GM10266 (cell line): ENCODE data around the gene OR14A2.
A peak's percentile ranks its signal among the peaks of the same experiment; 100 is the strongest.

Experiments
- DNase-seq: peaks from one replicate; pipeline ENCODE4 v3.0.0; 2012; ENCODE audit errors: extremely low spot score
- TF ChIP-seq, protein P1 (sequence below): IDR thresholded peaks from 2 replicates; pipeline ENCODE4 v1.5.1; 2012; ENCODE audit warnings: mild to moderate bottlenecking, low read depth; ENCODE audit not compliant: control insufficient read depth, insufficient read depth; ENCODE audit errors: missing control alignments

Gene OR14A2

DNA sequence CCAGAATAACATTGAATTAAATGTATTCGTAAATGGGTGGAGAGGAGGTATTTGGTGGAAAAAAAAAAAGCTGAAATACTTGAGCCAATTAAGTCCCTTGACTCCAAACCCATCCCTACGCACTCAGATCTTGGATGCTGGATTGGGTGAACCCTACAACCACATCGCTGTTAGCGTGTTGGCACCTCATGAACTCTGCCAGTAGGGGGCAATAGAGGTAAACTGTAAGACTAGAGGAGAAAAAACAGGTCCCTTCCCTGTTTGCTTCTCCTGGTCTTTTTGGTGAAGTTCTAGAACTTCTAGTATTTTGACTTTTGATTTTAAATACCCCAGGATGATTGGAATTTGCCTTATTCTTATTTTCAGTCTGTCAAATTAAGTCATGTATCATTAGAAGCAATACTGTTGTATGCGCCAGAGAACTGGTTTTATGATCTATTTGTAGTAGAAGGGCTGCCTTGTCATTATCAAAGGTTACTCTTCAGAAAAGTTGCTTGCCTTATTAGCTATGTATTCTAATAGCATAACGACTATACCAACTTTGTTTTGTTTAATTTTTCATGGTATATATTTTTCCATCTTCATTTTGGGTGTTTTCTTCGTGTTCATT lies 66.5 kb downstream of the OR14A2 start:
- TF ChIP-seq, protein P1, sequence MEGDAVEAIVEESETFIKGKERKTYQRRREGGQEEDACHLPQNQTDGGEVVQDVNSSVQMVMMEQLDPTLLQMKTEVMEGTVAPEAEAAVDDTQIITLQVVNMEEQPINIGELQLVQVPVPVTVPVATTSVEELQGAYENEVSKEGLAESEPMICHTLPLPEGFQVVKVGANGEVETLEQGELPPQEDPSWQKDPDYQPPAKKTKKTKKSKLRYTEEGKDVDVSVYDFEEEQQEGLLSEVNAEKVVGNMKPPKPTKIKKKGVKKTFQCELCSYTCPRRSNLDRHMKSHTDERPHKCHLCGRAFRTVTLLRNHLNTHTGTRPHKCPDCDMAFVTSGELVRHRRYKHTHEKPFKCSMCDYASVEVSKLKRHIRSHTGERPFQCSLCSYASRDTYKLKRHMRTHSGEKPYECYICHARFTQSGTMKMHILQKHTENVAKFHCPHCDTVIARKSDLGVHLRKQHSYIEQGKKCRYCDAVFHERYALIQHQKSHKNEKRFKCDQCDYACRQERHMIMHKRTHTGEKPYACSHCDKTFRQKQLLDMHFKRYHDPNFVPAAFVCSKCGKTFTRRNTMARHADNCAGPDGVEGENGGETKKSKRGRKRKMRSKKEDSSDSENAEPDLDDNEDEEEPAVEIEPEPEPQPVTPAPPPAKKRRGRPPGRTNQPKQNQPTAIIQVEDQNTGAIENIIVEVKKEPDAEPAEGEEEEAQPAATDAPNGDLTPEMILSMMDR: peak; percentile 81
- peak; percentile 32 for DNase-seq

DNA sequence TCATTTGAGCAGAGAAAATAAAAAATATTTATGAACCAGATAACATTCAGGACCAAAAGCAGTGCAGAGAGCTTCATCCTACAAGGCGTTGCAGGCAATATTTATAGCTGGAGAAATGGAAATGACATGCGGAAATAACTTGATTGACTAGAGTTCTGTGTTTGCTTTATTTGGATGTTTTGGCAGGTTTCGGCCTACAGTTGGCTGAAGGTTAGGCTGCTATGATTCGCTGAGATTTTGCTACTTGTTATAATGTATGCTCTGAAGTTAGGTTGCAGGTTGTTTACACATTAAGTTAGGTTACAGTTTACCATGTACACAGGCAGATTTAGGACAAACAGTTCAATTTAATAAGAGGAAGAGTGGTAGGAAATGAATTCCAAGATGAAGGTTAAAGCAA lies 67.8 kb downstream of the OR14A2 start:
- no peak for DNase-seq
- TF ChIP-seq, protein P1: no peak

DNA sequence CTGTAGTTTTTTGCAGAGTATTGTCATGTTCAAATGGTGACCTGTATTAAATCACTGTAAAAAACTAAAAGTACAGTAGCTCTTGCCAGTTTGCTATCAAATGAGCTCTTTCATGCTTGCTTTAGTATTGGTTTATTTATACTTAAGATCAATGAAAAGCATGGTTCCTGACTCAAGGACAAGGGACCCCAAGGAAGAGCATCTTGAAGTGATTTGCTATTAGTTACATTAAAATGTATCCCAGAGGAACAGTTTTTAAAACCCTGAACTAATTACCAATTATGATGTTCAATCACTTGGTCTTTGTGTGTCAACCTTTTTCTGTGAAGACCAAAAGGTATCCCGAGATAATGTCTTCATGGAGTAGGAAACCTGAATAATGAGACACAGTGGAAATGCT lies 68.3 kb downstream of the OR14A2 start, which contains the start of gene OR13G1:
TSS of gene OR13G1 (minus strand) at position 101 of the 400 bp plus-strand sequence. CDS start 6,698 bp downstream, outside the sequence.
- TF ChIP-seq, protein P1: no peak
- no peak for DNase-seq
